ENCODE data around the gene GNG12.

Gene GNG12

DNA sequence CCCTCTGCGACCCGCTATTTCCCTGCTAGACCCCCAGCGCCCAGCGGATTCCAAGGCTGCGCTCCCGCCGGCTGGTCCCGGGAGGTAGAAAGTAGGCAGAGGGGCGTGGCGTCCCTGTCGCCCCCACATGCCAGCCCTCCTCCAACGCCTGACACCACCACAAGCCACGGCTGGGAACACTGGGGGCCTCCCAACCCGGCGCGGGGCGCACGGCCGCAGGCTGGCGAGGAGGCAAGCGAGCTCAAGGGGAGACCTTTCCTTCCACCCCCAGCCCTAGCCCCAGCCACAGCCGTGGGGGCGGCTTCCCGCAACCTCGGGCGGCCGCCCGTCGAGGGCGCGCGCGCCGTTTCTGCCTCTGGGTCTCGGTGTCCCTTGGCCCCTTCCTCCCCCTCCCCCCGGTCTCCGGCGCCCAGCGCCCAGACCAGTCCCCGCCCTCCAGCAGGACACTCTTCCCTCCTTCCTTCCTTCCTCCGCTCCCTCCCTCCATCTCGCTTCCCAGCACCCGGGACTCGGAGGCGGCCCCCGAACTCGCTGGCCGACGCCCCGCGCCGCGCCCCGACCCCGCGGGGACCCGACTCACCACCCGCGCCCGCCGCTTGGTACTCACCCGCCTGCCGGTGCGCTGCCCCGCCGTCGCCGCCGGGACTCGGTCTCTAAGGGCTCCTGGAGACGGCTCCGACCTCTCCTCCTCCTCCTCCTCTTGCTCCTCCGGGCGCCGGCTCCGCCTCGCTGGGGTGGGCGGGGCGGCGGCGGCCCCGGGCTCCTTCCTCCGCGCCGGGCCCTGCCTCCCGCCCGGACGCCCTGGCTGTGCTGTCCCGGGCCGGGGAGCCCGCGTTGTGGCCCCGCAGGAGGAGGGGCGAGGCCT, at the start of gene GNG12:
GNG12 (minus strand) TSS at position 731 of the 865 bp plus-strand sequence. CDS start 125,781 bp downstream, outside the sequence.
- TF ChIP-seq, protein P1, sequence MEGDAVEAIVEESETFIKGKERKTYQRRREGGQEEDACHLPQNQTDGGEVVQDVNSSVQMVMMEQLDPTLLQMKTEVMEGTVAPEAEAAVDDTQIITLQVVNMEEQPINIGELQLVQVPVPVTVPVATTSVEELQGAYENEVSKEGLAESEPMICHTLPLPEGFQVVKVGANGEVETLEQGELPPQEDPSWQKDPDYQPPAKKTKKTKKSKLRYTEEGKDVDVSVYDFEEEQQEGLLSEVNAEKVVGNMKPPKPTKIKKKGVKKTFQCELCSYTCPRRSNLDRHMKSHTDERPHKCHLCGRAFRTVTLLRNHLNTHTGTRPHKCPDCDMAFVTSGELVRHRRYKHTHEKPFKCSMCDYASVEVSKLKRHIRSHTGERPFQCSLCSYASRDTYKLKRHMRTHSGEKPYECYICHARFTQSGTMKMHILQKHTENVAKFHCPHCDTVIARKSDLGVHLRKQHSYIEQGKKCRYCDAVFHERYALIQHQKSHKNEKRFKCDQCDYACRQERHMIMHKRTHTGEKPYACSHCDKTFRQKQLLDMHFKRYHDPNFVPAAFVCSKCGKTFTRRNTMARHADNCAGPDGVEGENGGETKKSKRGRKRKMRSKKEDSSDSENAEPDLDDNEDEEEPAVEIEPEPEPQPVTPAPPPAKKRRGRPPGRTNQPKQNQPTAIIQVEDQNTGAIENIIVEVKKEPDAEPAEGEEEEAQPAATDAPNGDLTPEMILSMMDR (conservative IDR thresholded peaks at IDR 0.05): no peak

GRCh38 chr1:67882196-67882958, 49.1 kb upstream of the GNG12 start:
- peak overlapping the region; percentile 93 for H3K27ac ChIP-seq
- TF ChIP-seq, protein P1 (conservative IDR thresholded peaks at IDR 0.05): no peak

More for the DNA sequence above, at the start of gene GNG12:
- peak within 1 kb of the TSS; percentile 90 for H3K27ac ChIP-seq

- H3K27ac ChIP-seq: peak overlapping the region; percentile 93
These were observed 46.9 kb upstream of the GNG12 start for GRCh38 chr1:67880056-67880601.

GRCh38 chr1:67879485-67879884, 46.2 kb upstream of the GNG12 start:
- TF ChIP-seq, protein P1 (conservative IDR thresholded peaks at IDR 0.05): no peak
- H3K27ac ChIP-seq: peak overlapping the region; percentile 93

More at GRCh38 chr1:67880056-67880601, 46.9 kb upstream of the GNG12 start:
- TF ChIP-seq, protein P1 (conservative IDR thresholded peaks at IDR 0.05): no peak

GRCh38 chr1:67874501-67875111, 41.3 kb upstream of the GNG12 start:
- H3K27ac ChIP-seq: no peak overlapping the region
- TF ChIP-seq, protein P1 (conservative IDR thresholded peaks at IDR 0.05): no peak

DNA sequence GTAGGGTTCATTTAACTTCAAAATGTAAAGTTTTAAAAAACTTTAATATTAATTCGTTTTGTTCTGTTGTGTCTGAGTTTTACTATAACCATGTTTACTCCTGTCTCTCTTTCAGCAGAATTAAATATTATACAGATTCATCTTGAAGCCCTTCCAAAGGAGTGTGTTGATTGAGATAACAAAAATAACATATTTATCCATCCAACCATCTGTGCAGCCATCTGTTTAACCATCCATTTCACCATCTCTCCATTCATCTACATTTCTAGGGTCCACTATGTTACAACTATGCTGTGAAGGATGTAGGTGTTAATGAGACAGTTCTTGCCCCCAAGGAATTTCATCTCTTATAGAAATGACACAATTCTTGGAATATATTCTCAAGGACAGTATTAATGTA, 36.0 kb upstream of the GNG12 start:
- peak overlapping the region; percentile 5; the same call in 1 of the 2 replicates for H3K27ac ChIP-seq
- TF ChIP-seq, protein P1 (conservative IDR thresholded peaks at IDR 0.05): no peak
